NCI-H146 treated with DMSO at 0.1 percent for 48 hours (cell line): ENCODE results near the gene UBE2C.
"Not testable (repeated sequence)": the region's sequence is repeated elsewhere in the genome, so short reads cannot be mapped to it uniquely, and the experiment has no call there.

Source experiments
- DNase-seq: peaks from one replicate; lab custom pipeline; 2025; ENCODE audit not compliant: unreplicated experiment; lab: John Stamatoyannopoulos, UW

Gene UBE2C

GRCh38 chr20:45797510-45797909 lies 14.9 kb upstream of the UBE2C start:
- DNase-seq, result not testable (repeated sequence)

- not testable (repeated sequence) for DNase-seq
Measured at GRCh38 chr20:45797955-45798354, 14.5 kb upstream of the UBE2C start.

- peak; percentile 73 for DNase-seq
Measured at GRCh38 chr20:45798935-45799642, 13.4 kb upstream of the UBE2C start.

GRCh38 chr20:45801851-45802250 lies 10.6 kb upstream of the UBE2C start:
- DNase-seq, result no peak

GRCh38 chr20:45810191-45810970 lies 2.1 kb upstream of the UBE2C start:
- no peak for DNase-seq

- no peak for DNase-seq
Measured at GRCh38 chr20:45813006-45813340, 529 bp downstream of the UBE2C start.

- no peak for DNase-seq
Measured at GRCh38 chr20:45813489-45813888, 1.0 kb downstream of the UBE2C start.

GRCh38 chr20:45814314-45814713 lies 1.9 kb downstream of the UBE2C start:
- no peak for DNase-seq

GRCh38 chr20:45816951-45817350 lies 4.5 kb downstream of the UBE2C start:
- DNase-seq, result no peak

- no peak for DNase-seq
Measured at GRCh38 chr20:45817376-45818194, 5.1 kb downstream of the UBE2C start.

GRCh38 chr20:45818239-45818638 lies 5.8 kb downstream of the UBE2C start:
- DNase-seq, result no peak

GRCh38 chr20:45819466-45819865 lies 7.0 kb downstream of the UBE2C start:
- no peak for DNase-seq

GRCh38 chr20:45821947-45822346 lies 9.5 kb downstream of the UBE2C start:
- DNase-seq, result peak; percentile 22

GRCh38 chr20:45822857-45823256 lies 10.4 kb downstream of the UBE2C start:
- DNase-seq, result peak; percentile 17

GRCh38 chr20:45823949-45824835 lies 11.7 kb downstream of the UBE2C start:
- DNase-seq, result peak; percentile 33

- DNase-seq, result no peak
Measured at GRCh38 chr20:45826381-45827019, 14.1 kb downstream of the UBE2C start.

- DNase-seq, result no peak
Measured at GRCh38 chr20:45827030-45827652, 14.7 kb downstream of the UBE2C start, which contains the start of gene TNNC2. TNNC2 (minus strand) TSS chr20:45827312; CDS start chr20:45827248, 64 bp downstream.

- no peak for DNase-seq
Measured at GRCh38 chr20:45827712-45828111, 15.3 kb downstream of the UBE2C start.

GRCh38 chr20:45828589-45828988 lies 16.1 kb downstream of the UBE2C start:
- no peak for DNase-seq

GRCh38 chr20:45829673-45830106 lies 17.2 kb downstream of the UBE2C start:
- DNase-seq, result not testable (repeated sequence)
